PC-3 (cell line): ENCODE data around the gene RPL13A. TPM values are rescaled to one million over a fixed set of nuclear protein-coding genes. Genes with fewer than 3 reads are reported as not detected.

Experiments used
- ATAC-seq: fragments of 200-7000 bp; cut with Tn5 transposase; 2 replicates; pipeline ENCODE4 v1.9.1; 2020; ENCODE audit warnings: mild to moderate bottlenecking, moderate library complexity
- Bru-seq: library from RNA; stranded (reverse); fragments of 400-500 nt; gene quantifications from one replicate; lab custom pipeline; 2021; lab: Mats Ljungman, UMichigan
- BruChase-seq, 2 experiments: library from RNA; stranded (reverse); fragments of 400-500 nt; gene quantifications; one replicate each; lab custom pipeline; 2021; lab: Mats Ljungman, UMichigan
- BruUV-seq: library from RNA; stranded (reverse); fragments of 400-500 nt; replicated peaks from 2 replicates; lab custom pipeline; 2021; lab: Mats Ljungman, UMichigan
- CTCF ChIA-PET: fragments of 300-600 bp; sonication (Branson Sonifier 250); formaldehyde crosslinking; loops from one replicate; lab custom pipeline; 2022; ENCODE audit warnings: antibody characterized with exemption; lab: Charles Lee
- POLR2A ChIA-PET: fragments of 300-600 bp; sonication (Branson Sonifier 250); formaldehyde crosslinking; loops from one replicate; lab custom pipeline; 2022; ENCODE audit warnings: antibody characterized with exemption; ENCODE audit not compliant: unreplicated experiment; lab: Charles Lee
- DNase-seq: peaks from one replicate; pipeline ENCODE4 v3.0.0-alpha.2; 2015
- H2AFZ ChIP-seq: fragments of 300-600 bp; sonication (generic); 2 replicates; pipeline ENCODE4 v1.6.0; 2016; ENCODE audit warnings: antibody characterized with exemption, low read length
- H3F3A ChIP-seq: fragments of 300-600 bp; sonication (generic); one replicate; pipeline ENCODE4 v1.6.0; 2017; ENCODE audit warnings: antibody characterized with exemption, low read length, control low read depth, mild to moderate bottlenecking; ENCODE audit not compliant: unreplicated experiment
- H3K27ac ChIP-seq: fragments of 300-600 bp; sonication (generic); 2 replicates; pipeline ENCODE4 v1.5.1; 2016; ENCODE audit warnings: mild to moderate bottlenecking, low read length
- H3K27me3 ChIP-seq: fragments of 300-600 bp; sonication (generic); 2 replicates; pipeline ENCODE4 v1.6.1; 2016; ENCODE audit warnings: low read length, mixed read lengths
- H3K36me3 ChIP-seq: fragments of 300-600 bp; sonication (generic); 2 replicates; pipeline ENCODE4 v1.6.1; 2016; ENCODE audit warnings: low read depth, mixed run types, low read length, mixed read lengths
- H3K4me1 ChIP-seq: fragments of 300-600 bp; sonication (generic); 2 replicates; pipeline ENCODE4 v1.5.1; 2016; ENCODE audit warnings: low read length; ENCODE audit not compliant: insufficient read depth
- H3K4me2 ChIP-seq: fragments of 300-600 bp; sonication (generic); 2 replicates; pipeline ENCODE4 v1.6.0; 2016; ENCODE audit warnings: low read length
- H3K4me3 ChIP-seq: fragments of 300-600 bp; sonication (generic); 2 replicates; pipeline ENCODE4 v1.5.1; 2016; ENCODE audit warnings: mild to moderate bottlenecking, low read length, mixed read lengths
- H3K79me2 ChIP-seq: fragments of 300-600 bp; sonication (generic); 2 replicates; pipeline ENCODE4 v1.6.1; 2017; ENCODE audit warnings: low read length, mixed read lengths
- H3K9ac ChIP-seq: fragments of 300-600 bp; sonication (generic); 2 replicates; pipeline ENCODE4 v1.6.0; 2016; ENCODE audit warnings: mild to moderate bottlenecking, low read length
- H3K9me2 ChIP-seq: fragments of 300-600 bp; sonication (generic); replicated peaks from 2 replicates; pipeline ENCODE4 v1.6.1; 2016; ENCODE audit warnings: mixed run types, low read length, mixed read lengths
- H3K9me3 ChIP-seq: fragments of 300-600 bp; sonication (generic); 2 replicates; pipeline ENCODE4 v1.6.1; 2016; ENCODE audit warnings: low read length, mixed read lengths
- H4K20me1 ChIP-seq: fragments of 300-600 bp; sonication (generic); 2 replicates; pipeline ENCODE4 v1.6.1; 2016; ENCODE audit warnings: low read length, mixed read lengths
- CTCF ChIP-seq: fragments of 300-600 bp; sonication (generic); conservative IDR thresholded peaks from 2 replicates; pipeline ENCODE4 v1.5.1; 2017; ENCODE audit warnings: antibody characterized with exemption, low read depth, mild to moderate bottlenecking, low read length
- EZH2 ChIP-seq: fragments of 300-600 bp; sonication (generic); IDR thresholded peaks from one replicate; pipeline ENCODE4 v1.6.1; 2017; ENCODE audit warnings: antibody characterized with exemption, mild to moderate bottlenecking, low read length; ENCODE audit not compliant: unreplicated experiment
- EZH2phosphoT487 ChIP-seq: fragments of 300-600 bp; sonication (generic); IDR thresholded peaks from 2 replicates; pipeline ENCODE4 v1.6.1; 2018; ENCODE audit warnings: mild to moderate bottlenecking, antibody characterized with exemption, low read length, borderline replicate concordance
- intact Hi-C: fragments of 100-400 bp; cut with micrococcal nuclease; formaldehyde crosslinking; loops from 2 replicates; pipeline ENCODE4 v1.9.0; 2023
- long read RNA-seq: library from polyadenylated mRNA; unstranded; transcript quantifications from one replicate; pipeline ENCODE4 v2.0.0, GENCODE V29; 2021; ENCODE audit not compliant: unreplicated experiment
- total RNA-seq: library from RNA; depleted of rRNA; stranded (reverse); fragments of >200 nt; gene quantifications from 2 replicates; pipeline ENCODE4 v1.2.3, GENCODE V29; 2014; rRNA removed

The RPL13A gene
- total RNA-seq (3,023 and 3,169 TPM in 2 replicates), Bru-seq, nascent RNA (percentile 100 among the genes with signal in this experiment), BruChase-seq, experiment 1, labeled RNA remaining after a 6-hour chase (percentile 100 among the genes with signal in this experiment), BruChase-seq, experiment 2, labeled RNA remaining after a 2-hour chase (percentile 100 among the genes with signal in this experiment)
- long read RNA-seq, transcript RPL13A-214 (8 exons, 1,122 nt): minor isoform, 24 of 2,234 reads
- long read RNA-seq, transcript RPL13A-201 (8 exons, 1,181 nt): major isoform, 1,744 of 2,234 reads
- long read RNA-seq, partial matches to known transcripts: 313 of 2,234 reads
- long read RNA-seq, other reads (novel, unspliced or antisense): 150 of 2,234 reads

- ChIA-PET POLR2A (interaction anchor here (0.7 kb wide), 1 partner anchor 153 kb away, joined by 4 read pairs; no protein-coding TSS in a partner anchor), CTCF (no interaction called here)
- peak within 1 kb of the TSS; percentile 90 for H2AFZ ChIP-seq
- intact Hi-C loops: loop anchor here (1.0 kb wide), 1 partner anchor 36 kb away; the partner anchor contains the start of gene PIH1D1
- ATAC-seq (peak; percentile 96), DNase-seq (peak; percentile 100)
- peaks cover 12% of the 10 kb centered on the region; the same call in 1 of the 2 replicates for H3K4me1 ChIP-seq
- TF ChIP-seq EZH2: no peak
- no peak for TF ChIP-seq CTCF
- no peak for TF ChIP-seq EZH2phosphoT487
- peak within 1 kb of the TSS; percentile 97 for H3K9ac ChIP-seq
- H3K36me3 ChIP-seq: peaks cover 48% of the 10 kb centered on the region
- peak within 1 kb of the TSS; percentile 89 for H3K4me3 ChIP-seq
- TSS peak; percentile 60 for BruUV-seq
- H3K9me3 ChIP-seq: no peaks in the 10 kb centered on the region
- peaks cover 38% of the 10 kb centered on the region for H3K79me2 ChIP-seq
- H3K27me3 ChIP-seq: no peaks in the 10 kb centered on the region
- H3K27ac ChIP-seq: peak within 1 kb of the TSS; percentile 56
- H3K9me2 ChIP-seq: no peaks in the 10 kb centered on the region
- H4K20me1 ChIP-seq: peaks cover 41% of the 10 kb centered on the region
- H3K4me2 ChIP-seq: peak within 1 kb of the TSS; percentile 80
- peaks cover 36% of the 10 kb centered on the region for H3F3A ChIP-seq
These were observed at the start of gene RPL13A for GRCh38 chr19:49487277-49488045. Gene RPL13A (plus strand): TSS chr19:49487608. CDS start chr19:49487630, 22 bp downstream.

- BruUV-seq: no TSS peak
- no peaks in the 10 kb centered on the region for H4K20me1 ChIP-seq
- POLR2A ChIA-PET: no interaction called here
- H3K9me2 ChIP-seq: no peaks in the 10 kb centered on the region
- CTCF ChIA-PET: no interaction called here
- H3K79me2 ChIP-seq: no peaks in the 10 kb centered on the region
- intact Hi-C loops: no loop called here
- ATAC-seq (no peak), DNase-seq (no peak)
- no peaks in the 10 kb centered on the region for H3F3A ChIP-seq
- H3K4me2 ChIP-seq: no peak overlapping the region
- no peak overlapping the region for H3K27ac ChIP-seq
- no peak overlapping the region for H3K4me3 ChIP-seq
- no peaks in the 10 kb centered on the region for H3K36me3 ChIP-seq
- H3K27me3 ChIP-seq: peaks cover 60% of the 10 kb centered on the region
- H2AFZ ChIP-seq: no peak overlapping the region
- no peak overlapping the region for H3K9ac ChIP-seq
- no peak for TF ChIP-seq EZH2phosphoT487
- TF ChIP-seq CTCF: no peak
- TF ChIP-seq EZH2: no peak
- H3K4me1 ChIP-seq: no peaks in the 10 kb centered on the region
- no peaks in the 10 kb centered on the region for H3K9me3 ChIP-seq
These were observed 49.1 kb upstream of the RPL13A start for GRCh38 chr19:49438261-49438660.
